ENCODE measurements around the gene PALMD.

The PALMD gene

DNA sequence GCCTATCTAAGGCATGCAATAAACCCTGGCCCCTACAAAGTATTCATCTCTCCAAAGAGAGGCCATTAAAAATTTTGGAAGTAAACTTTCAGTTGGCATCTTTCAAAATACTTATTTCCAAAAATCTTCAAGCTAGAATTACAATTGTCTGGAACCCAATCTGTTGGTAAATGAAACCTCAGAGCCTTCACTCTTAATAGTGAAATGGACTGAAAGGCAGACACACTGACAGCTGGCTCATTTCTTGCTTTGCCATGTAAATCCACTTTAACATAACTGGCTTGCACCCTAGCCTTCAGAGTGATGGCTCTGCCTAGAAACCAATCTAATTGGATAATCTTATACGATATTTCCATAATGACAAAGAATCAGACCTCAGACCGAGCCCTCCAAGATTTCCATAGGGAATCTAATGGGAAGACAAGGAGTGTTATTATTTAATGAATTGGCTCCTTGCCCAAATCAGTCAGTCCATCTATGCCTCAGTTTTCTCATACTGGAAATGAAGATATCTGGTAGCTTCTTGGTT, 9.2 kb upstream of the PALMD start:
- DNase-seq: no peak

DNA sequence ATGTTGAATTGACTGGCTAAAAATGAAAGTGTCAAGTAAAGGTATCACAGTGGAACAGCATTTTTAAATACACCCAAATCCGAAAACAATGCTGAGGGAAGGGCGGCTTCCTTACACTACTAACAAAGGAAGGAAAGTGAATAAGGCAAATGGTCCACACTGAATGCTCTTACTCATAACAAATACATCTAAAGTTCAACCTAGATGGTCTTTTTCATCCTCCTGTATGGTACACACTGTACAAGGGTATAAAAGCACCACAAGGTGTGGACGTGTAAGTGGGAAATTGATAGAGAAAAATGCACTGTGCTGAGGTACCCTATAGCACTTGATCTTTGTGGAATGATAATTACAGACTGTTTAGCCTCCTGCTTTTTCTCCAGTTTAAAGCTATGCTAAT, 7.1 kb upstream of the PALMD start:
- DNase-seq: no peak

DNA sequence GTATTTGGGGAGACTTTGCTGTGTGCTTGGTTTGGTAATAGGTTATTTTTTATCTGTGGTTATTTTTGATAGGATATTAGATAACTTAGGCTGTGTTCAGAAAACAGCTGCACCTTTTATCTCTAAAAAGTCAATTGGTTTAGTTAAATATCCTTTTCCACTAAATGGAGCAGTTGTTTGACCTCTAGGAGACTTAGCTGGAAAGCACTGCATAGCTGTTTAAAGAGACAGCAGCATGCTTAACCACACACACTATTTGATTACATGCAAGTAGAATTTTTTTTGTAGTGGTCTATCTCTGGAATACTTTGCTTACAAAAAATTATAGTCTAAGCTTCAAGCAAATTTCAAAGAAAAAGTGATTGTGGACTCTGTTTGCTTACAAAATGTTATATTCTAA, 6.5 kb upstream of the PALMD start:
- no peak for DNase-seq

DNA sequence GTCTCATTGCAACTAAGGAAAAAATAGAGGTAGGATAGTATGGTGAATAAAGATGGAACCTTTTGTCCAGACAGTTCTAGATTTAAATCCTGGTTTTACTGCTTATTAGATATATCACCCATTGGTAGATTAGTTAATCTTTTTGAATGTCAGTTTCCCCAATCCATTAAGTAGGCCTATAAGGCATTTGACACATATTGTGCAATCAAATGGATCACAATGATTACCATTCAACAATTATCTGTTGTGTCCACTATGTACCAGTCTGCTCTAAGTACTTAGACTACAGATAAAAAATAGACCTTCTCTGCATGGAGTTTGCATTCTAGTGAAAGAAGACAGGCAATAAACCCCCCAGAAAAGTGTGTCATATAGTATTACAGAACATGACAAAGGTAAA, 6.0 kb upstream of the PALMD start:
- DNase-seq: no peak

DNA sequence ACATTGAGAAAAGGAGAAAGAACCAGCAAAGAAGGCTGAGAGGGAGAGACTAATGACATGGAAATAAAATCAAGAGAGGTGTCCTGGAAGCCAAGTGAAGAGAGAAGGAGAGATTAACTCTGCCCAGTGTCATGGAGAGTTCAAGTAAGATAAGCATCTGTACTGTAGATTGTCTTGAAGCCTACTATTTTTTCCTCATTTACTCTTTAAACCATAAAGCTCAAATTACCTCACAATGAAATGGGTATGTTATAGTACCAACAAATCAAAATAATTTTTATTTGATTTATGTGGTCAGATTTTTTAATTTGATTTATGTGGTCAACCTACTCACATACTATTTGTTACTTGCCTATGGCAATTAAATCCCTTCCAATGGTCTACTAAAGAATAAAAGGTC, 5.2 kb upstream of the PALMD start:
- no peak for DNase-seq

DNA sequence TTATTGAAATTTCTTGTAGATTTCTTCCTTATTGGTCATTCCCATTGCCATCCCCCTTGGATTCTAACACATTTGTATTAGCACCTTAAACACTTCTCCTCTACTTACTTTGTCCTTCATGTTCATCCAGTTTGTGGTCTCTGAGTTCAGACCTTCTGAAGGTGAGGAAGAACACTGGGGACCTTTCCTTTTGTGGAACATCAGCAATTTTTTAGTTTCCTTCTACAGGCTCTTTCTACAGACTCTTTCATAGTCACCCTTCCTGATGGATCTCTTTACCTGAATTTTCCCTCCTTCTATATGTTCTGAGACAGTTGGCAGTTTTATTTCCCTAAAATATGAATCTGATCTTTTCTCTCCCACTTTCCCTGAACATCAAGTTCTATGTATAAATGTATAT, 4.4 kb upstream of the PALMD start:
- no peak for DNase-seq

DNA sequence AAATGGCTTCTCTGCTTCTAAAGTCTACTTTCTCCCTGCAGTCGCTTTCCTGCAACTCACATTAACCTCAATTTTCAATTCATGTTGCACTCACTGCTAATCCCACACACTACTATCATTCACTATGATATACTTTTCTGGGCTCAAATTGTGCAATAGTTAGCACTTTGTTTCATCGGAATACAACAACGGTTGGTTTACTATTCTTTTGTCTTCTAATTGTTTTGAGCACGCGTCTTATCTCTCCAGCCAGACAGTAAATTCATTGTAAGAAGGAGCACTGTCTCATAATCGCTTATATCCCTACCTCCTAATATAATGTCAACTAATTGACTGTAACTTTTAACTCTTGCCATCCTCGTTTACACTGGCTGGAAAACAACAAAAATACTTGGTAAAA, 3.9 kb upstream of the PALMD start:
- no peak for DNase-seq

DNA sequence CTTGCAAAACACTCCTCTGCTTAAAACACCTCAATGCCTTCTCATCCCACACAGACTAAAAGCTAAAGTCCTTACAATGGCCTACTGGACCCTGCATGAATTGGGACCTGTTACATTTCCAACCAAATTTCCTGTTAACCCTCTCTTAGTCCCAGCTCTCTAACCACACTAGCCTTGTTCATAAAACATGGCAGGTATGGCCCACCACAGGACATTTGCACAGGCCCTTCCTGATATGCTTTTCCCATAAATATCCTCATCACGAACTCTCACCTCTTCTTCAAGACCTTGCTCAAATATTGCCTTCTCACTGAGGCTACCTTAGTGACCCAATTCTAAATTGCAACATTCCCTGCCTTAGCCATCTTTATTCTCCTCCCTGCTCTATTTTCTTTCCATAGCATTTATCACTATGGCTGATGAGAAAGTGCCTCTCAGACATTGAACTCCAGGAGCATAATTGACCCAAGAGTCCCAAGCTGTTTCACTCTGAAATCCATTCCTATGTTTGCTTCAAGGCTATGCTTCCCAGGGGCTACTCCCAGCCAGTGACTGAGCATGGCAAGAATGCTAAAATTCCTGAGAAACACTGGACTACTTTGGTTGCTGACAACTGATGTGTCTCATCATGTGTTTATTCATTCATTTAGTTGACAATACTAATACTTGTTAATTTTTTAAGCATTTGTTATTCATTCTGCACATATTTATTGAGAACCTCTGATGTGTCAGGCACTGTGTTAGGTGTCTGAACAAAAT, 2.7 kb upstream of the PALMD start:
- no peak for DNase-seq

DNA sequence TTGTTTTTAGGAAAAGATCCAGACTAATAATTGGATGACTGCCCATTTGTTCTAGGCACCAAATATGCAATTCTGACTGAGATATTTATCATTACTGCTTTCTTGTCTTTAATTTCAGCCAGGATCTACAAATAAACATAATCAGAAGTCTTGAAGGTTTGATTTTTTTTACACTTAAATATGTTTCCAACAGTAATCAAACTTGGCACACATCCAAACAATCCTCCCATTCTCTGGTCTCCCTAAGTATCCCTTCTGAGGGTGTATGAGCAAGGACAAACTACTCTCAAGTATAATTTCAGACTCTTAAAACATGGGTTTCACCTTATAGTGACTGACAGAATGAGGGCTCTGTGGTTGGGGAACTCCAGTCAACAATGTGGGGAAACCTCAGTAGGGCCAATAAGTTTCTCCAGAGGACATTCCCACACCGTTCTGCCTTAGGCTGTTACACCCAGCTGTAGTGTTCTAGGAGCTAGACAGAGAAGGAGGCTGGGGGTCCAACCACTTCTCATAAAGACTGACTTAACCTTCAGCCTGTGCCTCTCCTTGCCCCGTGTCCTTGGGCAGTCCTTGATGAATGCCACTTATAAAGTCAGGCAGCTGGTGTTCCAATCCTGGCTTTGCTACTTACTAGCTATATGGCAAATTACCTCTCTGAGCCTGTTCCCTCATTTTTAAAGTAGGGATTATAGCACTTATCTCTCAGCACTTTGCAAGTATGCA, 1.5 kb upstream of the PALMD start:
- no peak for DNase-seq

DNA sequence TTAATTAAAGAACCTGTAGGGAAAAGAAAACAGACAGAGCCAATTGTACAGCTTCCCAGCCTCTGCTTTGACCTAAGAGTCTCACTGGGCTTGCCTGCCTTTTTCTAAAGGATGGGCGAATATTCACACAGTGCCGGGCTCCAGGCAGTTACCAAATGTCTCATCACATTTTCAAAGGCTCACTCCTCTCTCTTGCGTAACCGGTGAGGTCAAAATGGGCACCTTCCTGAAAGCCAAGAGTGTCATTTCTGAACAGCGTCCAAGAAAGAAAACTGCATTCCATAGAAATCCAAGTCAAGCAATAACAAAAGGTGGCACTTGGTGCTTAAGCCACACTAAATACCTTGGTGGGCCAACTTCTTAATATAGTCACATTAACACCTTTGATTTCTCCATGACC, 710 bp upstream of the PALMD start:
- DNase-seq: no peak

DNA sequence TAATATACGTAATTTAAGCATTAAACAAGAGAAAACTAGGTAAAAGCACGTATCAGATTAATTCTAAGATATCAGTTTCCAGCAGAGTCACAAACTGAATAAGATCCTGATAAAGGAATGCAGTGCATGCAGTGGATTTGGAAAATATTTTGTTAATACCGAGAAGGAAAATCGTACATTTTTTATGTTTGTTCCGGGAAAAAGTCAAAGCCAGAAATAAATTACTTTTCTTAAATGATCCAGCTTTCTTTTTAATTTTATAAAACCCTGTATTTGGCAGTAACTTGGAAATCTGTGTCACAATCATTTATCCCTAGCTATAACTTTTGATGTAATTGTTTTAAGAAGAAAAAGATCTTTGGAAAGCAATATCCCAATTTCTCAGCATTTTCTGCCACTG, 955 bp downstream of the PALMD start:
- no peak for DNase-seq

DNA sequence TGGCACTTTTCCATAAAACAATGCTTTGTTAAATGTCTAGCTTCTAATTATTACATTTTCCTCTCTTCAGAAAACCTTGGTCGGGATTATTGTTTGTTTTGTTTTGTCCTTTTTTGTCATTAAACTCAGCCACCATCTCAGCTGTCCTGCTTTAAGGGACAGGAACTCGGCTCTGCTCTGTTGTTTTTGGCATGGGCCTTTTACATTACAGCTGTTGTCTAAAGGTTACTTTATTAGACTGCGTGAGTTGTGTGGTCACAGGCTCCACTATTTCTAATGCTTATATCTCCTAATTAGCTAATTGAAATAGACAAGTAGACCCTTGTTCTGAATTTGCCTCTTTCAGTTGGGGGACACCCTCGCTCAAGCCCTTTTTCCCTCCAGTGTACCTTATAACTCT, 1.6 kb downstream of the PALMD start:
- DNase-seq: no peak

DNA sequence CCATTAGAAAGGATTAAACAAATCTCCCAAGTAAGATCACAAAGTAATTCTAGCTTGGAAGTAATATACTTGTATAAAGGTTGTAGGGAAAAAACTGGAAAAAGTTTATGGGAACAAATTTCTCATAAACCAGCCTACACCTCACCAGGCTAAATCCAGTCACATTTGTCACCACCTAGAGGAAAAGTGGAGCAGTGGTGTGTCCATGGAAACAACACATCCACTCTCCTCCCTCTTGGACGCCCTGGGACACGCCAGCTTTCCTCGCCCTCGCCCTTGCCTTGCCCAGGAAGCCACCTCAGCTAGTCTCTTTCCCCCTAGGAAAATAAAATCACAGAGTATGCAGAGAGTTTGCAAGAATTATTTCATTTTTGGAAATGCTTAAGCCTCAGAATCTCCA, 2.2 kb downstream of the PALMD start:
- no peak for DNase-seq

DNA sequence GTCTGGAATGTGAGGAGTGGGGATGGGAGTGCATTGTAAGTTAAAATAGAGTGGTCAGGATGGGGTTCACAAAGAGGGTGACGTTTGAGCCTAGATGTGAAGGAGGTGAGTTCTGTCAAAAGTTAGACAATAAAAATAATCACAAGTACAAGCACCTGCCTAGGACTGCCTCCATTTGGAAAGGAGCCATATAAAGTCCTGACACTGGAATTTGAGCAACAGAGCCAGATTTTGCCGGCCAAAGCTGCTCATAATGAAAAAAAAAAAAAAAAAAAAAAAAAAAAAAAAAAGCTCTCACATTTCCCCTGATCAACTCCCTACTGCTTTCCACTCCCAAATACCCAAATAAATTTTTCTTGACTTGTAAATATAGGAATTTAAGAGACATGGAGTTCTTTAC, 4.1 kb downstream of the PALMD start:
- DNase-seq: no peak

DNA sequence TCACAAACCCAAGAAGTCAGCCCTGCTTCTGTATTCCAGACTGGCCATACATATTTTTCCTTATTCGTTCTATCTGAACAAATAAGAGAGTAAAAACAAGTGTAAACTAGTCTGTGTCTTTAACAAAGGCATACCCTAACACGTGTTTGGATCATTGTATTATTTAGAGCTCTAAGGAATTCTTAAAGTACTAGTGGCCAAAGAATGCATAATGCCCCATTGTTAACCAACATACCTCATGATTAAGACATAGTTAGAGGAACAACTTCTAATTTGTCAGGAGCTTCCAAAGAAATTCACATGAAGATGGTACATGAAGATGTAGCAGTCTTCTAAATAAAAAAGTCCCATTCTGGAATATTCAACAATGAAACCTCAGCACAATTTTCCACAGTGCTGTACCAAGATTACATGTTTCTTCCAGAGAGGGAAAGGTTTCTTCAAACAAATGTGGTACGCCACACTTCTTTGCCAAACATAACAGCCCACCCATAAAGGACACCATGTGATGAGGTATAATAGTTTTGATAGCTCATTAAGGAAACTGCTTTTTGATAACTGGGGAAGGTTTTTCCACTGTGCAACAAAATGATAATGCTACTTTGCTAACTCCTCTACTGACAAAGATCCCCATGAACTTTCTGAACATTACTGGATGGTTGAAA, 5.0 kb downstream of the PALMD start:
- DNase-seq: no peak

DNA sequence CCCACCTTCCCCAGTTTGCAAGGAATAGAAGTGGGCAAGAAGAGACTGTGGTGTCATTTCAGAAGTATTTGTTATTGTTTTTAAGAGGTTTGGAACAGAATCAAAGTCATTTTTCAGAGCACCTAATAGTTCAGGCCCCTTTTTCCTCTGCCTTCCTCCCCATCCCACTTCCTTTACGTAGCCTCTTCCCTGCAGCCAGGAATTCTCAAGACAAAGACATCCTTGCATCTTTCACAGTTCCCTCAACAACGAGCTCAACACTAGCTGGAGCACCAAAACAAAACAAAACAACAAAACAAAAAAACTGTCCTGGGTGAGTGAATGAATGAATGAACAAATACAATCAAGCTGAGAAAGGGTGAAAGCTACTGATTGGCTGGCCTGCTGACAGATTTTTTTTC, 7.0 kb downstream of the PALMD start:
- DNase-seq: no peak

DNA sequence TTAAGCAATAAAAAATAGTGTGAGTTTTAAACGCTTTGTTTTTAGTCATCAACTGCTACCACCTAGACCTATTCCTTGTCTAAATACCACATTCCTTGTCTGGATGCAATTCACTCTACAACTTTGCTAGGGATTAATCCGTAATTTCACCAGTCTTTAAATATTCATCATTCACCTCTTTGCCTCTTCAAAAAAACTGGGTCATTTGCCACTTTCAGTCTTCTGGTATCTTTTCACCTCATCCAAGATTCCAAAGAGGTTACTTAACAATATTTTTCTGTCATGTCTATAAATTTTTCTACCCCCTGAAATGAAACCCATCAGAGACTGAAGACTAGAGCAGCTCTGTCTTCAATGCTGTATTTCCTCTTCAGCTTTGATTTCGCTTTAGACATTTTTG, 9.5 kb downstream of the PALMD start:
- DNase-seq: no peak

DNA sequence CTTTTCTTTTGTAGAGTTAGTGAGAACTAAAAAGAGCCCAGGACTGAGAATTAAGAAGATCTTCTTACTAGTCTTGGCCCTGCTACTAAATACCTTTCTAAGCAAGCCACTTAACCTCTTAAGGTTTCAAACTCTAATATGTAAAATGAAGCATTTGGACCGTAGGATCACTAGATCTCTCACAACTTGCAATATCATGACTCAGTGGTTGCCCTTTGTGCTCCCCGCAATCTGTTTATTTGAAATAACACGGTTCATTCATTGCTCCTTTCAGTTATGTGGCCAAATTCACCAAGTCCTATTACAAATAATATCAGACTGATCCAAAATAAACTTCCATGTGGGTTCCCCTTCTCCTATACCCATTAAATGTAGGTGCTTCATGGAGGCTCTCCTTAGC, 10.8 kb downstream of the PALMD start:
- DNase-seq: no peak

DNA sequence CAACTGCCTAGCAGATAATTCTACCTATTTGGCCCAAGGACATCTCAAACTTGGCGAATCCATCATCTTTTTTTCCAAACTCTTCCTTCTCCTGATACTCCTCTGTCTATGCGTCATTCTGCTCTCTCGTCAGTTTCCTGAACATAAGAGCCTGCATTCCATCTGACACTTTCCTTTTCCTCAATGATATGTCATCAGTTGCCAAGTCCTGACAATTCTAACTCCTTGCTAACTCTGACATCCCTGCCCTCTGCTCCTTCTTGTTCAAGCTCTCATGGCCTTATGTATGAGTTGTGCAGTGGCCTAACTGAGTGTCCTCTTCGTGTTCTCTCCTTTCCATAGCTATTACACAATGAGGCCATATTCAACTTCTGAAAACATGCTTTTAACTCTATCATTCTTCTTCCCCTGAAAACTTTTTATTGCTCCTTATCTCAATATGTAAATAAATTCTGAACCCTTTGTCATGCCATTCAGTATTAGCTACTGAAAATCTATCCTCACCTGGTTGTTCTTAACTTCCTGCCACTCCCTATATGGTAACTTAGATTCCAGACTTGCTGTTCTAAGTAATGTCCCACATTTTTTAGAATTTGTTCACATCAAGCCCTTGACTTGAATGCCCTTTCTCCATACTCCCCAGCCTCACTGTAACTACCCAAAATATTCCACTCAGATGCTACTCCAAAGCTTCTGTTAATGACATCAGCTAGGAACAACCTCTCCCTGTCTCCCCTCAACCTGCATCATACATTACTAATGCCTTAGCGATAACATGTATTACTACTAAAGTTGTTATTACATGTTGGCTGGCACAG, 11.5 kb downstream of the PALMD start:
- no peak for DNase-seq

DNA sequence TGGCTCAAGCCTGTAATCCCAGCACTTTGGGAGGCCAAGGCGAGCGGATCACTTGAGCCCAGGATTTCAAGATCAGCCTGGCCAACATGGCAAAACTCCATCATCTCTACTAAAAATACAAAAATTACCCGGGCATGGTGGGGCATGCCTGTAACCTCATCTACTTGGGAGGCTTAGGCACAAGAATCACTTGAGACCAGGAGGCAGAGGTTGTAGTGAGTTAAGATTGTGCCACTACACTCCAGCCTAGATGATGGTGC, 12.0 kb downstream of the PALMD start:
- no peak for DNase-seq

DNA sequence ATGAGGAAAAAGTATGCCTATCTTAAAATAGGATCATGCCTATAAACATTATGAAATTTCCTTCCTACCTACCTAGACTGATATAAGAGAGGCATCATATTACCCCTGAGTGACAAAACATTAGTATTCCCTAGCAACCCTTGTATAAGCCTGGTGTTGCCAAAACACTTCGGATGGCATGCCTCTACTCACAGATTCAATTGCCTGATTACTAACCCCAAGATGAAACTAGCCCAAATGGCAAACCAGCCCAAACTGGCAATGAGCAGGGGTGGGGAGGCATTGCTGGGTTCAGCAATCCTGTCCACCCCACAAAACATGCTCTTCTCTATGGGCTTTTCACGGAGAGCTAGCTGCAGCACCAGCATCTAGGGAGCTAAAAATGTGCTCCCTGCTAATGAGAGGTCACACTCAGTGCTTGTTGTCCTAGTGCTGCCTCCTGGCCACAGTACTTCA, 13.9 kb downstream of the PALMD start:
- DNase-seq: no peak

DNA sequence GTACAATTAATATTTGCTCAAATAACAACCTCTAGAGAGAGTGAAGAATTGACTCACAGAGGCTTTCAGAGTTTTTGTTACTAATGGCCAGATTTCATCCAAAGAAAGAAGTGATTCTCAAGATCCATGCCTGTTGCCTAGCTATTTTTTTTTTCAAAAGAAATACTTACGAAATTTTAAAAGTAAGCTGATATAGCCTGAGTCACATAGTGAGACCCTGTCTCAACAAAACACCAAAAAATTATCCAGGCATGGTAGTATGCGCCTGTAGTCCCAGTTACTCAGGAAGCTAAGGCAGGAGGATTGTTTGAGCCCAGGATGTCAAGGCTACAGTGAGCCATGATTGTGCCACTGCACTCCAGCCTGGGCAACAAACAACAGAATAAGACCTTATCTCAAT, 14.6 kb downstream of the PALMD start:
- no peak for DNase-seq

DNA sequence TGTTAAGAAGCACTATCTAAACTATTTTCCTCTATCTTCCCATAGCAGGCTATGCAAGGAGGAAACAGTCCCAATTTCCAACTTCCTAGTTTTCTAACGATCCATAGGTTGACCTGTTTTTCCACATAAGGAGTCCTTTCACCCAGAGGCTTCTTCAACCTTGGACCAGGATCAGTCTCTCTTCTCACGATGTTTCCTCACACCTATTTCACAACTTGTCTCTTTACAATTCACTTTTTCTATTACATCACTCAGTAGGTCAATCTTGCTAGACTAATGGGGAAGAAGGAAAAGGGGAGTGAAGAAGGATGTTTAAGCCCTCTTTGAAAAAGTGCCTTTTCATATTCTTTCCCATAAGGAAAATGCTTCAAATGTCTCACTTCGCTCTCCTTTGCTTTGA, 15.9 kb downstream of the PALMD start:
- DNase-seq: no peak
